ENCODE results near the gene ROBO1. TPM values are rescaled to one million over a fixed set of nuclear protein-coding genes. Genes with fewer than 3 reads are reported as not detected.

ROBO1 gene
- total and polyA plus RNA-seq, 2 donors from 2014 or later, result 2.1 to 22.1 TPM

GRCh38 chr3:78809966-78810365 lies 957.8 kb downstream of the ROBO1 start:
- no peaks in the 10 kb centered on the region for H3K4me1 ChIP-seq (ENCODE audit: control insufficient read depth in 2 of 3, insufficient read depth in 2 of 3, low read depth in 1 of 3, low read length in 3 of 3)
- DNase-seq, result peak in 1 of 5 donors; percentile 65
- TF ChIP-seq, protein P1, sequence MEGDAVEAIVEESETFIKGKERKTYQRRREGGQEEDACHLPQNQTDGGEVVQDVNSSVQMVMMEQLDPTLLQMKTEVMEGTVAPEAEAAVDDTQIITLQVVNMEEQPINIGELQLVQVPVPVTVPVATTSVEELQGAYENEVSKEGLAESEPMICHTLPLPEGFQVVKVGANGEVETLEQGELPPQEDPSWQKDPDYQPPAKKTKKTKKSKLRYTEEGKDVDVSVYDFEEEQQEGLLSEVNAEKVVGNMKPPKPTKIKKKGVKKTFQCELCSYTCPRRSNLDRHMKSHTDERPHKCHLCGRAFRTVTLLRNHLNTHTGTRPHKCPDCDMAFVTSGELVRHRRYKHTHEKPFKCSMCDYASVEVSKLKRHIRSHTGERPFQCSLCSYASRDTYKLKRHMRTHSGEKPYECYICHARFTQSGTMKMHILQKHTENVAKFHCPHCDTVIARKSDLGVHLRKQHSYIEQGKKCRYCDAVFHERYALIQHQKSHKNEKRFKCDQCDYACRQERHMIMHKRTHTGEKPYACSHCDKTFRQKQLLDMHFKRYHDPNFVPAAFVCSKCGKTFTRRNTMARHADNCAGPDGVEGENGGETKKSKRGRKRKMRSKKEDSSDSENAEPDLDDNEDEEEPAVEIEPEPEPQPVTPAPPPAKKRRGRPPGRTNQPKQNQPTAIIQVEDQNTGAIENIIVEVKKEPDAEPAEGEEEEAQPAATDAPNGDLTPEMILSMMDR (IDR thresholded peaks at IDR 0.05; ENCODE audit: borderline replicate concordance, extremely low read depth, insufficient read depth), result no peak
- H3K27ac ChIP-seq (ENCODE audit: low read depth in 2 of 2, low read length in 2 of 2), result no peak overlapping the region
- H3K9ac ChIP-seq (ENCODE audit: low read length in 3 of 3), result no peak overlapping the region
- H3K36me3 ChIP-seq (ENCODE audit: control insufficient read depth in 2 of 3, insufficient read depth in 3 of 3, low read length in 3 of 3), result no peaks in the 10 kb centered on the region
- intact Hi-C loops (cut with DNase I), result no loop called here
- no peak overlapping the region for H3K4me3 ChIP-seq (ENCODE audit: low read length in 3 of 3)
- no peaks in the 10 kb centered on the region for H3K27me3 ChIP-seq (ENCODE audit: control insufficient read depth, insufficient read depth, low read length)
- no peaks in the 10 kb centered on the region for H3K9me3 ChIP-seq (ENCODE audit: control insufficient read depth in 2 of 3, insufficient read depth in 1 of 3, low read length in 3 of 3)
- no peak for FAIRE-seq

- no peaks in the 10 kb centered on the region for H3K4me1 ChIP-seq (ENCODE audit: control insufficient read depth in 2 of 3, insufficient read depth in 2 of 3, low read depth in 1 of 3, low read length in 3 of 3)
- H3K27me3 ChIP-seq (ENCODE audit: control insufficient read depth, insufficient read depth, low read length), result no peaks in the 10 kb centered on the region
- no peak overlapping the region for H3K4me3 ChIP-seq (ENCODE audit: low read length in 3 of 3)
- no peak overlapping the region for H3K9ac ChIP-seq (ENCODE audit: low read length in 3 of 3)
- FAIRE-seq (no peak), DNase-seq (peak in 1 of 5 donors; percentile 47)
- intact Hi-C loops (cut with DNase I), result no loop called here
- no peaks in the 10 kb centered on the region for H3K36me3 ChIP-seq (ENCODE audit: control insufficient read depth in 2 of 3, insufficient read depth in 3 of 3, low read length in 3 of 3)
- no peaks in the 10 kb centered on the region for H3K9me3 ChIP-seq (ENCODE audit: control insufficient read depth in 2 of 3, insufficient read depth in 1 of 3, low read length in 3 of 3)
- TF ChIP-seq, protein P1 (IDR thresholded peaks at IDR 0.05; ENCODE audit: borderline replicate concordance, extremely low read depth, insufficient read depth), result no peak
- H3K27ac ChIP-seq (ENCODE audit: low read depth in 2 of 2, low read length in 2 of 2), result no peak overlapping the region
Measured at GRCh38 chr3:78804251-78805037, 963.4 kb downstream of the ROBO1 start.

- no peak overlapping the region for H3K27ac ChIP-seq (ENCODE audit: low read depth in 2 of 2, low read length in 2 of 2)
- no peak overlapping the region for H3K4me3 ChIP-seq (ENCODE audit: low read length in 3 of 3)
- no peak overlapping the region for H3K9ac ChIP-seq (ENCODE audit: low read length in 3 of 3)
- no peaks in the 10 kb centered on the region for H3K4me1 ChIP-seq (ENCODE audit: control insufficient read depth in 2 of 3, insufficient read depth in 2 of 3, low read depth in 1 of 3, low read length in 3 of 3)
- TF ChIP-seq, protein P1 (IDR thresholded peaks at IDR 0.05; ENCODE audit: borderline replicate concordance, extremely low read depth, insufficient read depth), result no peak
- no peaks in the 10 kb centered on the region for H3K9me3 ChIP-seq (ENCODE audit: control insufficient read depth in 2 of 3, insufficient read depth in 1 of 3, low read length in 3 of 3)
- FAIRE-seq, result no peak
- H3K27me3 ChIP-seq (ENCODE audit: control insufficient read depth, insufficient read depth, low read length), result no peaks in the 10 kb centered on the region
- H3K36me3 ChIP-seq (ENCODE audit: control insufficient read depth in 2 of 3, insufficient read depth in 3 of 3, low read length in 3 of 3), result no peaks in the 10 kb centered on the region
- DNase-seq, result no peak
- intact Hi-C loops (cut with DNase I), result no loop called here
Measured at GRCh38 chr3:78802562-78802930, 965.3 kb downstream of the ROBO1 start.

All from kidney (tissue), 14 donors.